Neural crest cell (in vitro differentiated cells): ENCODE data around the gene MRPL53. TPM values are rescaled to one million over a fixed set of nuclear protein-coding genes. Genes with fewer than 3 reads are reported as not detected.

Source experiments
- DNase-seq: peaks from one replicate; pipeline ENCODE4 v3.0.0; 2021; ENCODE audit warnings: low read depth, mixed read lengths, low spot score
- H3K27ac Mint-ChIP-seq: one replicate; pipeline ENCODE4 v1.8.0; 2021; ENCODE audit warnings: mild to moderate bottlenecking, mixed read lengths; ENCODE audit not compliant: unreplicated experiment
- H3K27me3 Mint-ChIP-seq: 2 replicates; pipeline ENCODE4 v1.8.0; 2021; ENCODE audit warnings: low read depth, mild to moderate bottlenecking, mixed read lengths
- H3K36me3 Mint-ChIP-seq: 2 replicates; pipeline ENCODE4 v1.8.0; 2021; ENCODE audit warnings: low read depth, mild to moderate bottlenecking, mixed read lengths
- H3K4me1 Mint-ChIP-seq: 2 replicates; pipeline ENCODE4 v1.8.0; 2021; ENCODE audit warnings: mixed read lengths
- H3K4me3 Mint-ChIP-seq: one replicate; pipeline ENCODE4 v1.8.0; 2021; ENCODE audit warnings: mild to moderate bottlenecking, mixed read lengths
- H3K9me3 Mint-ChIP-seq: 2 replicates; pipeline ENCODE4 v1.8.0; 2021; ENCODE audit warnings: mixed read lengths
- CTCF ChIP-seq: fragments of 200-600 bp; sonication (generic); conservative IDR thresholded peaks from 2 replicates; pipeline ENCODE4 v1.5.0; 2021; ENCODE audit warnings: antibody characterized with exemption, mild to moderate bottlenecking
- long read RNA-seq: library from polyadenylated mRNA; unstranded; transcript quantifications from one replicate; pipeline ENCODE4 v2.0.0, GENCODE V29; 2020
- total RNA-seq: library from RNA; stranded (reverse); gene quantifications from 2 replicates; pipeline ENCODE4 v1.2.1, GENCODE V29; 2021

The MRPL53 gene
- 72.4 and 74.6 TPM in 2 replicates for total RNA-seq
- long read RNA-seq, partial matches to known transcripts: 0 of 1 reads
- long read RNA-seq, other reads (novel, unspliced or antisense): 0 of 1 reads

- H3K27me3 Mint-ChIP-seq: peaks cover 2% of the 10 kb centered on the region
- peak within 1 kb of the TSS; percentile 98 for H3K4me3 Mint-ChIP-seq
- H3K36me3 Mint-ChIP-seq: peaks cover 11% of the 10 kb centered on the region
- H3K27ac Mint-ChIP-seq: peak within 1 kb of the TSS; percentile 98
- TF ChIP-seq CTCF: no peak
- H3K9me3 Mint-ChIP-seq: no peaks in the 10 kb centered on the region
- peaks cover 22% of the 10 kb centered on the region for H3K4me1 Mint-ChIP-seq
- peak; percentile 93 for DNase-seq
These were observed at the start of gene MRPL53 for GRCh38 chr2:74472086-74472944. Gene MRPL53 (minus strand): TSS chr2:74472680. CDS start chr2:74472660, 20 bp downstream.

- no peak for TF ChIP-seq CTCF
- H3K4me3 Mint-ChIP-seq: no peak overlapping the region
- no peak overlapping the region for H3K27ac Mint-ChIP-seq
- peaks cover 3% of the 10 kb centered on the region for H3K4me1 Mint-ChIP-seq
- H3K27me3 Mint-ChIP-seq: peaks cover 94% of the 10 kb centered on the region
- no peak for DNase-seq
- peaks cover 6% of the 10 kb centered on the region for H3K36me3 Mint-ChIP-seq
- H3K9me3 Mint-ChIP-seq: no peaks in the 10 kb centered on the region
These were observed 44.2 kb upstream of the MRPL53 start for GRCh38 chr2:74516650-74517049.

- H3K4me3 Mint-ChIP-seq: no peak overlapping the region
- peaks cover 6% of the 10 kb centered on the region for H3K36me3 Mint-ChIP-seq
- H3K27ac Mint-ChIP-seq: no peak overlapping the region
- H3K4me1 Mint-ChIP-seq: peaks cover 3% of the 10 kb centered on the region
- H3K9me3 Mint-ChIP-seq: no peaks in the 10 kb centered on the region
- no peak for DNase-seq
- peaks cover 95% of the 10 kb centered on the region for H3K27me3 Mint-ChIP-seq
- TF ChIP-seq CTCF: no peak
These were observed 43.6 kb upstream of the MRPL53 start for GRCh38 chr2:74515981-74516633.

GRCh38 chr2:74515271-74515980 lies 42.9 kb upstream of the MRPL53 start:
- no peaks in the 10 kb centered on the region for H3K9me3 Mint-ChIP-seq
- H3K27ac Mint-ChIP-seq: no peak overlapping the region
- TF ChIP-seq CTCF: no peak
- DNase-seq: no peak
- peaks cover 95% of the 10 kb centered on the region for H3K27me3 Mint-ChIP-seq
- peaks cover 6% of the 10 kb centered on the region for H3K36me3 Mint-ChIP-seq
- peaks cover 3% of the 10 kb centered on the region for H3K4me1 Mint-ChIP-seq
- H3K4me3 Mint-ChIP-seq: no peak overlapping the region
